GM23248 (cell line): ENCODE results near the gene TAB2. TPM values are rescaled to one million over a fixed set of nuclear protein-coding genes. Genes with fewer than 3 reads are reported as not detected.

Experiments
- DNase-seq: peaks from one replicate; pipeline ENCODE4 v3.0.0-alpha.2; 2015
- H2AFZ ChIP-seq: fragments of 200-600 bp; sonication (generic); 2 replicates; pipeline ENCODE4 v1.6.1; 2016; ENCODE audit warnings: antibody characterized with exemption
- H3F3A ChIP-seq: fragments of 200-600 bp; sonication (generic); 2 replicates; pipeline ENCODE4 v1.6.1; 2016; ENCODE audit warnings: mild to moderate bottlenecking, antibody characterized with exemption, mixed run types; ENCODE audit not compliant: insufficient read depth
- H3K27ac ChIP-seq: fragments of 200-600 bp; sonication (generic); 2 replicates; pipeline ENCODE4 v1.5.1; 2016; ENCODE audit warnings: mild to moderate bottlenecking
- H3K27me3 ChIP-seq: fragments of 200-600 bp; sonication (generic); replicated peaks from 2 replicates; pipeline ENCODE4 v1.6.1; 2016; ENCODE audit warnings: mild to moderate bottlenecking; ENCODE audit not compliant: insufficient read depth
- H3K36me3 ChIP-seq: fragments of 200-600 bp; sonication (generic); 2 replicates; pipeline ENCODE4 v1.6.1; 2016; ENCODE audit warnings: low read depth, mild to moderate bottlenecking
- H3K4me1 ChIP-seq: fragments of 200-600 bp; sonication (generic); 2 replicates; pipeline ENCODE4 v1.6.1; 2016; ENCODE audit warnings: mild to moderate bottlenecking; ENCODE audit not compliant: insufficient read depth
- H3K4me2 ChIP-seq: fragments of 200-600 bp; sonication (generic); one replicate; pipeline ENCODE4 v1.6.1; 2016; ENCODE audit warnings: mild to moderate bottlenecking; ENCODE audit not compliant: unreplicated experiment
- H3K4me3 ChIP-seq: fragments of 200-600 bp; sonication (generic); 2 replicates; pipeline ENCODE4 v1.5.1; 2016; ENCODE audit warnings: mild to moderate bottlenecking
- H3K79me2 ChIP-seq: fragments of 200-600 bp; sonication (generic); 2 replicates; pipeline ENCODE4 v1.6.1; 2016; ENCODE audit warnings: mild to moderate bottlenecking; ENCODE audit not compliant: insufficient read depth
- H3K9ac ChIP-seq: fragments of 200-600 bp; sonication (generic); 2 replicates; pipeline ENCODE4 v1.6.1; 2016; ENCODE audit warnings: mild to moderate bottlenecking
- H3K9me2 ChIP-seq: fragments of 200-600 bp; sonication (generic); 2 replicates; pipeline ENCODE4 v1.6.1; 2016; ENCODE audit warnings: mixed run types, mild to moderate bottlenecking, moderate library complexity; ENCODE audit not compliant: insufficient read depth
- H3K9me3 ChIP-seq: fragments of 200-600 bp; sonication (generic); one replicate; pipeline ENCODE4 v1.6.1; 2017; ENCODE audit warnings: low read depth
- H4K20me1 ChIP-seq: fragments of 200-600 bp; sonication (generic); 2 replicates; pipeline ENCODE4 v1.6.0; 2016; ENCODE audit not compliant: insufficient read depth
- EZH2 ChIP-seq: fragments of 200-600 bp; sonication (generic); IDR thresholded peaks from 2 replicates; pipeline ENCODE4 v1.6.1; 2018; ENCODE audit warnings: antibody characterized with exemption, mild to moderate bottlenecking; ENCODE audit not compliant: insufficient read depth, poor library complexity, severe bottlenecking
- EZH2phosphoT487 ChIP-seq: fragments of 200-600 bp; sonication (generic); IDR thresholded peaks from 2 replicates; pipeline ENCODE4 v1.6.1; 2018; ENCODE audit warnings: antibody characterized with exemption, moderate library complexity, mild to moderate bottlenecking, low read depth; ENCODE audit not compliant: insufficient read depth
- WGBS, 2 experiments: methylation state at CpG; one replicate each; pipeline ENCODE4 v1.1.6; 2015 to 2017; ENCODE audit warnings: low lambda C conversion rate in 2 of 2, low coverage in 1 of 2; ENCODE audit errors: missing lambda C conversion rate in 2 of 2; 5-methylcytosine and 5-hydroxymethylcytosine counted together
- in situ Hi-C: fragments of 300-500 bp; cut with MboI; formaldehyde crosslinking; loops from 2 replicates; pipeline ENCODE4 v1.15.0; 2020
- polyA plus RNA-seq: library from polyadenylated mRNA; unstranded; fragments of >200 nt; fragmentation: Nextera tagmentation; extraction: Ambion mirVana; gene quantifications from 2 replicates; pipeline ENCODE4 v1.2.1, GENCODE V29; 2016
- total RNA-seq: library from RNA; depleted of rRNA; stranded (reverse); fragments of >200 nt; shearing (Covaris generic); gene quantifications from 2 replicates; pipeline ENCODE4 v1.2.3, GENCODE V29; 2014

TAB2 gene
- total and polyA plus RNA-seq, 2 experiments from 2014 or later, result 11.6 to 28.4 TPM

DNA sequence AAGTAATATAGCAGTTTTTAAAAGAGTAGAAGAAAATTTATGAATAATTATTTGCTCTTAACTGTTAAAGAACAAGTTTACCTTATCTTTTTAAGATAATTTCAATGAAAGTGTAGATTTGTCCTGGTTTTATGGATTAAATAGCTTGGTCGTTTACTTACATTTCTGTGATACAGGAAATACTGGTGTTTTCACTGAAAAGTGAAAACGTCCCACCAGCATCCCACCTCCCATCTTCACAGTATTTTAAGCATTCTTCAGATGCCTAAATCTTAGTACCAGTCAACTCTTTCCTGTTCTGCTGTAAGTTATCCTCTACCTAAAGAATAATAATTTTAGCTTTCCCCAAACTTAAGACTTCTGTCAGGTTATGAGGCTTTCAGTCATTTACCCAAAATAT lies 5.8 kb downstream of the TAB2 start:
- Histone ChIP-seq H4K20me1 (peaks cover 41% of the 10 kb centered on the region), H3K4me3 (no peak overlapping the region), H3K36me3 (no peaks in the 10 kb centered on the region), H3K9me2 (no peaks in the 10 kb centered on the region), H3K27ac (no peak overlapping the region), H3K4me2 (no peak overlapping the region), H3K79me2 (peaks cover 100% of the 10 kb centered on the region), H3K27me3 (no peaks in the 10 kb centered on the region), H3K9ac (no peak overlapping the region), H3K9me3 (no peaks in the 10 kb centered on the region), H3K4me1 (peaks cover 42% of the 10 kb centered on the region), H2AFZ (no peak overlapping the region), H3F3A (peaks cover 29% of the 10 kb centered on the region)
- TF ChIP-seq EZH2phosphoT487, result no peak
- TF ChIP-seq EZH2, result no peak
- in situ Hi-C loops, result no loop called here
- 73 to 75% methylated on average over 2 of the region's 2 CpGs for WGBS, 2 experiments
- no peak for DNase-seq

DNA sequence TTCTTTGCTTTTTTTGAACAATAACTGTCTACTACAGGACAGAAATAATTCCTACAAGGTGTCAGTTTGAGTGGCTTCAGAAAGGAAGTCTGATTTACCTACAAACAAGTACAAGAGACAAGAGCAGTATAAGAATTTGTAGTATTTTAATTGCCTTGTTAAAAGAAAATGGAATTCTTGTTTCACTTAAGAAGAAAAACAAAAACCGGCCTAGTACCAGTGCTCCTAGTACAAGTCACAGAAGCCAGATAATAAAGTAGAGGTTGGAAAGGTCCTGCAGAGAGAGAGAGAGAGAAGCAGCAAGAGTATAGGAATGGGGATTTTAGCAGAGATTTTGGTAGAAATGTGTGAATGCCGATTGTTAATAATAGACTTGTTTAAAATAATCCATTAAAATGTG lies 6.4 kb downstream of the TAB2 start:
- WGBS, 2 experiments, result 32 to 33% methylated on average over 2 of the region's 2 CpGs
- no peaks in the 10 kb centered on the region for H3K36me3 ChIP-seq
- no peaks in the 10 kb centered on the region for H3K9me3 ChIP-seq
- peaks cover 24% of the 10 kb centered on the region for H3F3A ChIP-seq
- no peak overlapping the region for H3K4me2 ChIP-seq
- H4K20me1 ChIP-seq, result peaks cover 41% of the 10 kb centered on the region
- H3K9ac ChIP-seq, result no peak overlapping the region
- H3K4me3 ChIP-seq, result no peak overlapping the region
- TF ChIP-seq EZH2, result no peak
- TF ChIP-seq EZH2phosphoT487, result no peak
- H3K79me2 ChIP-seq, result peaks cover 100% of the 10 kb centered on the region
- H3K27me3 ChIP-seq, result no peaks in the 10 kb centered on the region
- no peak overlapping the region for H2AFZ ChIP-seq
- H3K9me2 ChIP-seq, result no peaks in the 10 kb centered on the region
- no peak for DNase-seq
- in situ Hi-C loops, result no loop called here
- H3K4me1 ChIP-seq, result peaks cover 42% of the 10 kb centered on the region
- no peak overlapping the region for H3K27ac ChIP-seq

DNA sequence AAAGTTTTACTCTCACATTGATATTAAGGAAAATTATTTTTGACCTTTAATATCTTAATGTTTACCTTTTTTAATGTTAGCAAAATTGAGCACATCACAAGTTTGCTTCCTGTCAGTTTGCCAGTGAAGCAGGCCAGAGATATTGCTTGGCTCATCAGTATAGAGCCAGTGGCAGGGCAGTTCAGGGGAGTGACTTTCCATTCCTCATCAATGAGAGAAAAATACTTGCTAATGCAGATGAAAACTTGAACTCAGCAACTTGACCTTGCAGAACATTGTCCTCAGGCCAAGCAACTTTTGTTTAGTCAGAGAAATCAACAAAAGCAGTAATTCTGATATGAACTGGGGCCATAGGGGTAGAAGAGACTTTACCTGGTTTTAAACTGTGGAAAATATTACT lies 6.9 kb downstream of the TAB2 start:
- Histone ChIP-seq H3K9me2 (no peaks in the 10 kb centered on the region), H2AFZ (no peak overlapping the region), H3K27me3 (no peaks in the 10 kb centered on the region), H3F3A (peaks cover 19% of the 10 kb centered on the region), H4K20me1 (peaks cover 45% of the 10 kb centered on the region), H3K27ac (no peak overlapping the region), H3K79me2 (peaks cover 100% of the 10 kb centered on the region), H3K36me3 (no peaks in the 10 kb centered on the region), H3K9me3 (no peaks in the 10 kb centered on the region), H3K4me1 (peaks cover 42% of the 10 kb centered on the region), H3K4me3 (no peak overlapping the region), H3K9ac (no peak overlapping the region), H3K4me2 (no peak overlapping the region)
- DNase-seq, result peak; percentile 42
- in situ Hi-C loops, result no loop called here
- TF ChIP-seq EZH2phosphoT487, result no peak
- TF ChIP-seq EZH2, result no peak

DNA sequence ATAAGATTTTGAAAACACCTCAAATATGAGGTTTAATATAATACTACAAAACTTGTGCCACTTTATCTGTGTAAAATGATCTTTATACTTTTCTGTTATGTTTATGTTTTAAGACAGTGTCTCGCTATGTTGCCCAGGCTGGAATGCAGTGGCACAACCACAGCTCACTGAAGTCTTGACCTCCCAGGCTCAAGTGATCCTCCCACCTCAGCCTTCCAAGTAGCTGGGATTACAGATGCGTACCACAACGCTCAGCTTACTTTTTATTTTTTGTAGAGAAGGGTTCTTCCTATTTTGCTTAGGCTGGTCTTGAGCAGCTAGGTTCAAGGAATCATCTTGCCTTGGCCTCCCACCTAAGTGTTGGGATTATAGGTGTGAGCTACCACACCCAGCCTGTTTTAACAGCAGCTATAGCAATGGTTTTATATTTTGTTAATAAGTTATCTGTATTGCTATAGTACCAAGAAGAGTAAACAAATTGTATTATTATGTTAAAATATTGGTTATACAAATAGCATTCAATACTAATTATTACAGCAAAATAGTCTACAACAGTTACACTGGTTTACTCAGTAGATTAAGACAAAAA lies 8.2 kb downstream of the TAB2 start:
- Histone ChIP-seq H3K9ac (no peak overlapping the region), H3K4me2 (no peak overlapping the region), H3K36me3 (no peaks in the 10 kb centered on the region), H3K79me2 (peaks cover 100% of the 10 kb centered on the region), H3K9me2 (no peaks in the 10 kb centered on the region), H3F3A (peaks cover 26% of the 10 kb centered on the region; the same call in 1 of the 2 replicates), H3K27me3 (no peaks in the 10 kb centered on the region), H3K27ac (no peak overlapping the region), H3K9me3 (no peaks in the 10 kb centered on the region), H3K4me1 (peaks cover 31% of the 10 kb centered on the region), H4K20me1 (peaks cover 55% of the 10 kb centered on the region), H3K4me3 (no peak overlapping the region), H2AFZ (no peak overlapping the region)
- TF ChIP-seq EZH2phosphoT487 (no peak), EZH2 (no peak)
- WGBS, 2 experiments, result 95 to 100% methylated on average over 3 of the region's 3 CpGs
- in situ Hi-C loops, result no loop called here
- DNase-seq, result no peak

DNA sequence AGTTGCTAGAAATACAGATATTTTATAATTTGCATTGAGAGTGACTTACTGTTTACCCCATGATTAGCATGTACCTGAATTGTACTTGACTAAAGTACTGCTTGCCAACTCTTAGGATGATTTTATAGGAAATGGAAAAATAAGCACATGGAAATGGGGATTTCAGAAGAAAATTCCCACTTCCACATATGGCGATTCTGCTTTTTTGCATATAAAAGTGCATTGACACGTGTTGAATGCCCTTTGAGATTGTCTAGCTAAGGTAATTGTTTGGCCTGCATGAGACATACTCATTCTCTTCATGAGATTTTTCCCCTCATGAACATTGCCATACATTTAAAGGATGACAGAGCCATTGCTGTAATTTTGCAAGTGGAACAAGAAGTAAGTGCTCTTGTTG lies 10.1 kb downstream of the TAB2 start:
- in situ Hi-C loops, result no loop called here

More for the DNA sequence above, 10.1 kb downstream of the TAB2 start:
- H3K4me3 ChIP-seq, result no peak overlapping the region
- peaks cover 37% of the 10 kb centered on the region for H3K4me1 ChIP-seq
- H3K9me2 ChIP-seq, result no peaks in the 10 kb centered on the region
- no peaks in the 10 kb centered on the region for H3K9me3 ChIP-seq
- H3F3A ChIP-seq, result peaks cover 24% of the 10 kb centered on the region
- H4K20me1 ChIP-seq, result peaks cover 56% of the 10 kb centered on the region
- H3K36me3 ChIP-seq, result no peaks in the 10 kb centered on the region
- no peak overlapping the region for H2AFZ ChIP-seq
- H3K4me2 ChIP-seq, result no peak overlapping the region
- H3K27me3 ChIP-seq, result no peaks in the 10 kb centered on the region
- no peak overlapping the region for H3K27ac ChIP-seq
- H3K9ac ChIP-seq, result no peak overlapping the region
- TF ChIP-seq EZH2phosphoT487 (no peak), EZH2 (no peak)
- peaks cover 100% of the 10 kb centered on the region for H3K79me2 ChIP-seq
- 93 to 97% methylated on average over 2 of the region's 2 CpGs for WGBS, 2 experiments
- no peak for DNase-seq
